ENCODE data around the gene DEFB123. TPM values are rescaled to one million over a fixed set of nuclear protein-coding genes. Genes with fewer than 3 reads are reported as not detected.
A peak's percentile ranks its signal among the peaks of the same experiment; 100 is the strongest.

DEFB123 gene
- total RNA-seq, 1 donor from 2014 or later = not detected

DNA sequence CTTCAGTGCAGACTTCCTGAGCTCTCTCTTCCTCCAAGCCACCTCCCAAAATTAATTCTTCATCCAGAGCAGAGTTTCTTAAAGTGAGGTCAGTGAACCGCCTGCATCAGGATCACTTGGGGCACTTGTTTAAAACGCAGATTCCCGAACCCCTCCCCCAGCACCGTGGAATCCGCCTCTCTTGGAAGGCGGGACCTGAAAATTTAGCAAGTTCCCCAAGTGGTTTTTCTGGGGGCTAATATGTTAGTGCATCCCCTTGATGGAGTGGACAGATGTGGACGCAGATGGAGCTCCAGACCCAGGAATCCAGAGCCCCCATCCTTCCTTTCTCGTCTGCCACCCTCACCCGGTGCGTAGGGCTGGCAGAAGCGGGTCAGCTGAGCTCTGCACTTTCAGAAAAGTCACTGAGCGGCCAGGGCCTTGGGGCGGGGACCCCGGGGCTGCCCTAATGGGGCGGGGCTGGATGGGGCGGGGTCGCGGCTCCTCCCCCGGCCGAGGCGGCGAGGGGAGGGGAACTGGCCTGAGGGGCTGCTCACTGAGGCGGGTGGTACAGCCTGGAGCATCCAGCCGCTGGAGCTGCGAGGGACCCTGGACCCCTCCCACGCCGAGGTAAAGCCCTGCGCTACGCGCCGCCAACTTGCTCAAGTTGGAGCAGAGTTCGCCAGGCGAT is 34.5 kb downstream of the DEFB123 start, which contains the start of the genes DEFB124 and REM1:
Gene DEFB124 (minus strand): TSS at position 370 of the 670 bp plus-strand sequence. CDS start 2,114 bp downstream, outside the sequence.
Gene REM1 (plus strand): TSS at position 531 of the 670 bp plus-strand sequence. CDS start 1,158 bp downstream, outside the sequence.
- no peaks in the 10 kb centered on the region for H3K36me3 ChIP-seq
- H3K9me3 ChIP-seq (ENCODE audit: low read depth) = peaks cover 6% of the 10 kb centered on the region
- peak; percentile 23 for DNase-seq (ENCODE audit: low spot score)
- no peaks in the 10 kb centered on the region for H3K4me1 Mint-ChIP-seq
- peaks cover 9% of the 10 kb centered on the region for H3K27me3 Mint-ChIP-seq (ENCODE audit: insufficient read depth, low read depth)
- TF ChIP-seq, protein P1, sequence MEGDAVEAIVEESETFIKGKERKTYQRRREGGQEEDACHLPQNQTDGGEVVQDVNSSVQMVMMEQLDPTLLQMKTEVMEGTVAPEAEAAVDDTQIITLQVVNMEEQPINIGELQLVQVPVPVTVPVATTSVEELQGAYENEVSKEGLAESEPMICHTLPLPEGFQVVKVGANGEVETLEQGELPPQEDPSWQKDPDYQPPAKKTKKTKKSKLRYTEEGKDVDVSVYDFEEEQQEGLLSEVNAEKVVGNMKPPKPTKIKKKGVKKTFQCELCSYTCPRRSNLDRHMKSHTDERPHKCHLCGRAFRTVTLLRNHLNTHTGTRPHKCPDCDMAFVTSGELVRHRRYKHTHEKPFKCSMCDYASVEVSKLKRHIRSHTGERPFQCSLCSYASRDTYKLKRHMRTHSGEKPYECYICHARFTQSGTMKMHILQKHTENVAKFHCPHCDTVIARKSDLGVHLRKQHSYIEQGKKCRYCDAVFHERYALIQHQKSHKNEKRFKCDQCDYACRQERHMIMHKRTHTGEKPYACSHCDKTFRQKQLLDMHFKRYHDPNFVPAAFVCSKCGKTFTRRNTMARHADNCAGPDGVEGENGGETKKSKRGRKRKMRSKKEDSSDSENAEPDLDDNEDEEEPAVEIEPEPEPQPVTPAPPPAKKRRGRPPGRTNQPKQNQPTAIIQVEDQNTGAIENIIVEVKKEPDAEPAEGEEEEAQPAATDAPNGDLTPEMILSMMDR (IDR thresholded peaks at IDR 0.05) = no peak
- no peak for TF ChIP-seq EZH2 (IDR thresholded peaks at IDR 0.05)
- TF ChIP-seq EZH2phosphoT487 (IDR thresholded peaks at IDR 0.05) = no peak
- no peak within 1 kb of the TSS for H2AFZ ChIP-seq (replicated peaks)
- H3F3A ChIP-seq (ENCODE audit: low read depth) = no peaks in the 10 kb centered on the region
- no peaks in the 10 kb centered on the region for H3K4me1 ChIP-seq
- H3K27me3 ChIP-seq = peaks cover 6% of the 10 kb centered on the region
- H3K9ac ChIP-seq = no peak within 1 kb of the TSS
- no peaks in the 10 kb centered on the region for H3K79me2 ChIP-seq (ENCODE audit: low read depth)
- H3K36me3 Mint-ChIP-seq = peaks cover 2% of the 10 kb centered on the region
- no peak within 1 kb of the TSS for H3K27ac ChIP-seq
- no peak within 1 kb of the TSS for H3K4me3 Mint-ChIP-seq
- H4K20me1 ChIP-seq (ENCODE audit: low read depth) = no peaks in the 10 kb centered on the region
- peak within 1 kb of the TSS; percentile 17 for H3K4me3 ChIP-seq
- H3K4me2 ChIP-seq = no peak within 1 kb of the TSS
- H3K9me3 Mint-ChIP-seq = peaks cover 10% of the 10 kb centered on the region
- no peak within 1 kb of the TSS for H3K27ac Mint-ChIP-seq

DNA sequence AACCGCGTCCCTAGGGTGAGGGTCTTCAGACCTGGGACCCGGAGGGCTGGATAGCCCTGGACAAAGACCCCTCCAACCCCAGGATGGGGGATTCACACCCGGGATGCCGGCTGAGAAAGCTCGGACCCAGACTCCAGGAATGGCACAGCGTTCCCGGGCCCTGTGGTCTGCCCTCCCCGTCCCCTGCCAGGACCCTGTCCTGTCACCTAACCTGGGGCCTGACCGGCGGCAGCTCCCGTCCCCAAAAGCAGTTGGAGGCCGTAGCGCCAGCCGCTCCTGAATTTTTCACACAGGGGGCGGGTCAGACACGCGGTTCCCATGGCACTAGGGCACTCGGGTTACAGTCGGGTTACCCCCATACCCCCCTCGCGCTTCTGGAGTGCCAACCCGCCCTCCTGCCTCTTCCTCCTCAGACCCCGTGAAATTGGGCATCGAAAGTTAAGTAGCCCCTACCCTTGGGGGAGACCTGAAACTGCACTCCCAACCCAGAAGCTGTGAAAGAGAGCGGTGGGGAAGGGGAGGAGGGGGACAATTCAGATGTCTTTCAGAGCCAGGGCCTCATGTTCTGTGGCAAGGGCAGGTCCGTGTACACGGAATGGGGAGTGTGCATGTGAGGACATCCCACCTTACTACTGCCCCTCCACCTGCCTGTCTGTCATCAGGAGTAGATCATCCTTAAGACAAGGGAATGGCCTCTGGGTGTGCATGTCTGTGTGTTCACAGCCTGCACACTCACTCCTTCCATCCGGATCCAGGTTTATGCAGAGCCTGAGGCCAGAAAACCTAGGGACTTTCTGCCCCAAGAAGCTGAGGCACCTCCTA is 35.3 kb downstream of the DEFB123 start:
- no peaks in the 10 kb centered on the region for H3K79me2 ChIP-seq (ENCODE audit: low read depth)
- H2AFZ ChIP-seq (replicated peaks) = no peak overlapping the region
- no peaks in the 10 kb centered on the region for H3K36me3 ChIP-seq
- H3K4me1 Mint-ChIP-seq = no peaks in the 10 kb centered on the region
- H3K4me3 Mint-ChIP-seq = no peak overlapping the region
- H3F3A ChIP-seq (ENCODE audit: low read depth) = no peaks in the 10 kb centered on the region
- H3K27ac Mint-ChIP-seq = no peak overlapping the region
- H3K9ac ChIP-seq = no peak overlapping the region
- DNase-seq (ENCODE audit: low spot score) = no peak
- peaks cover 2% of the 10 kb centered on the region for H3K36me3 Mint-ChIP-seq
- H3K4me3 ChIP-seq = peak overlapping the region; percentile 17
- H3K9me3 ChIP-seq (ENCODE audit: low read depth) = peaks cover 6% of the 10 kb centered on the region
- H3K4me1 ChIP-seq = no peaks in the 10 kb centered on the region
- peaks cover 9% of the 10 kb centered on the region for H3K27me3 Mint-ChIP-seq (ENCODE audit: insufficient read depth, low read depth)
- peaks cover 10% of the 10 kb centered on the region for H3K9me3 Mint-ChIP-seq
- peaks cover 6% of the 10 kb centered on the region for H3K27me3 ChIP-seq
- no peak overlapping the region for H3K4me2 ChIP-seq
- no peak for TF ChIP-seq EZH2phosphoT487 (IDR thresholded peaks at IDR 0.05)
- TF ChIP-seq, protein P1 (IDR thresholded peaks at IDR 0.05) = no peak
- no peak for TF ChIP-seq EZH2 (IDR thresholded peaks at IDR 0.05)
- no peak overlapping the region for H3K27ac ChIP-seq
- H4K20me1 ChIP-seq (ENCODE audit: low read depth) = no peaks in the 10 kb centered on the region

DNA sequence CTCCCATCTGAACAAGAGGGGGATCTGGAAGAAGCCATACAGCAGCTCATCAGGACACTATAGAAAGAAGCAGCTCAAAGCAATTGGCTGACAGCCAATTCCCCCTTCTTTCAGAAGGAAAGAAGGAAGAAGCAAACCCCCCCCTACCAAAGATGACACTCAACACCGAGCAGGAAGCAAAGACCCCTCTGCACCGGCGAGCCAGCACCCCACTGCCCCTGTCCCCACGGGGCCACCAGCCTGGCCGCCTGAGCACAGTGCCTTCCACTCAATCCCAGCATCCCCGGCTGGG is 35.8 kb downstream of the DEFB123 start:
- H3K36me3 Mint-ChIP-seq = peaks cover 2% of the 10 kb centered on the region
- H3K4me3 ChIP-seq = no peak overlapping the region

More for the DNA sequence above, 35.8 kb downstream of the DEFB123 start:
- Mint-ChIP-seq H3K27ac (no peak overlapping the region), H3K9me3 (peaks cover 10% of the 10 kb centered on the region), H3K4me1 (no peaks in the 10 kb centered on the region), H3K4me3 (no peak overlapping the region), H3K27me3 (ENCODE audit: insufficient read depth, low read depth) (peaks cover 9% of the 10 kb centered on the region)
- TF ChIP-seq EZH2phosphoT487 (IDR thresholded peaks at IDR 0.05) = no peak
- TF ChIP-seq, protein P1 (IDR thresholded peaks at IDR 0.05) = no peak
- no peak for TF ChIP-seq EZH2 (IDR thresholded peaks at IDR 0.05)
- DNase-seq (ENCODE audit: low spot score) = no peak
- Histone ChIP-seq H3K4me1 (no peaks in the 10 kb centered on the region), H3K9me3 (ENCODE audit: low read depth) (peaks cover 6% of the 10 kb centered on the region), H3K9ac (no peak overlapping the region), H2AFZ (replicated peaks) (no peak overlapping the region), H4K20me1 (ENCODE audit: low read depth) (no peaks in the 10 kb centered on the region), H3K79me2 (ENCODE audit: low read depth) (no peaks in the 10 kb centered on the region), H3K36me3 (no peaks in the 10 kb centered on the region), H3K4me2 (no peak overlapping the region), H3F3A (ENCODE audit: low read depth) (no peaks in the 10 kb centered on the region), H3K27me3 (peaks cover 6% of the 10 kb centered on the region), H3K27ac (no peak overlapping the region)
